ENCODE measurements around the gene MDM2. TPM values are rescaled to one million over a fixed set of nuclear protein-coding genes. Genes with fewer than 3 reads are reported as not detected.

The MDM2 gene
- total and polyA plus RNA-seq, 10 of the 15 experiments (the other 5 are each of a cell fraction or from before 2014, with no cell fraction given): 48.2 to 174 (median 85.0) TPM

GRCh38 chr12:68815232-68815927 is 7.4 kb downstream of the MDM2 start:
- ChIA-PET CTCF (interaction anchor here (1.2 to 12.4 kb wide), 3 partner anchors 16 to 92 kb away, joined by 3 to 156 read pairs (median 3); no protein-coding TSS in a partner anchor), SMC1A (ENCODE audit: uncharacterized antibody, unreplicated experiment) (interaction anchor here (0.8 to 5.0 kb wide), 7 partner anchors 15 to 456 kb away, joined by 3 to 22 read pairs (median 3); partner anchors contain the start of gene SLC35E3), POLR2A (interaction anchor here (0.5 to 0.8 kb wide), 3 partner anchors 9 to 339 kb away, joined by 3 to 5 read pairs (median 4); no protein-coding TSS in a partner anchor), RAD21 (ENCODE audit: unreplicated experiment) (interaction anchor here (0.6 to 2.1 kb wide), 2 partner anchors 20 to 456 kb away, joined by 3 to 4 read pairs; no protein-coding TSS in a partner anchor)
- 97% methylated on average over 5 of the region's 5 CpGs for WGBS (ENCODE audit: insufficient coverage, insufficient replicate concordance, low lambda C conversion rate, missing lambda C conversion rate)
- peak overlapping the region; percentile 70 for H3K4me3 ChIP-seq
- ATAC-seq (peak; percentile 35), FAIRE-seq (no peak), DNase-seq (ENCODE audit: low read depth, low spot score) (no peak)
- H3K27me3 ChIP-seq (replicated peaks in 1 of 2; ENCODE audit: control insufficient read depth in 2 of 2, insufficient read depth in 2 of 2, low read length in 1 of 2): no peaks in the 10 kb centered on the region
- peaks cover 2 to 51% of the 10 kb centered on the region in 2 experiments for H3K36me3 ChIP-seq (ENCODE audit: control insufficient read depth in 2 of 2, insufficient read depth in 2 of 2, low read length in 1 of 2)
- no peaks in the 10 kb centered on the region; the same call in 1 of the 2 replicates for H3K4me1 ChIP-seq (ENCODE audit: control insufficient read depth, insufficient read depth, low read length)
- H3K4me2 ChIP-seq (ENCODE audit: control insufficient read depth, insufficient read depth): no peak overlapping the region; the same call in none of the 2 replicates
- H4K20me1 ChIP-seq (ENCODE audit: control insufficient read depth, insufficient read depth): no peaks in the 10 kb centered on the region; the same call in 1 of the 2 replicates
- intact Hi-C loops (cut with micrococcal nuclease; ENCODE audit: unreplicated experiment) (no loop called here), in situ Hi-C loops (cut with MboI) (no loop called here)
- H3K27ac ChIP-seq (ENCODE audit: control insufficient read depth, insufficient read depth): no peak overlapping the region
- H3K9me3 ChIP-seq (replicated peaks; ENCODE audit: control insufficient read depth, insufficient read depth, low read length): no peaks in the 10 kb centered on the region
- no TSS peak for BruUV-seq (replicated peaks)
- TF ChIP-seq RCOR1 (conservative IDR thresholded peaks at IDR 0.05; ENCODE audit: low read depth, low read length): no peak
- no peak for TF ChIP-seq BRCA1 (IDR thresholded peaks at IDR 0.05; ENCODE audit: low read depth, low read length)
- TF ChIP-seq CBFB (IDR thresholded peaks at IDR 0.05; ENCODE audit: low read depth): no peak
- TF ChIP-seq POLR2AphosphoS2 (IDR thresholded peaks at IDR 0.05; ENCODE audit: low read depth, low read length): 0 out of 2 replicates have a peak, but pooled peaks have one; percentile 36
- TF ChIP-seq POLR2AphosphoS5 (IDR thresholded peaks at IDR 0.05; ENCODE audit: low read length): peak; percentile 65
- TF ChIP-seq CREM (IDR thresholded peaks at IDR 0.05; ENCODE audit: low read depth): no peak
- TF ChIP-seq POLR2A (IDR thresholded peaks at IDR 0.05; ENCODE audit: low read depth, low read length): peak; percentile 39; the same call in 1 of the 2 replicates
- no peak for TF ChIP-seq BHLHE40 (IDR thresholded peaks at IDR 0.05; ENCODE audit: borderline replicate concordance in 1 of 2, low read depth in 2 of 2, low read length in 1 of 2)
- peaks cover 79% of the 10 kb centered on the region for H3K79me2 ChIP-seq (ENCODE audit: control insufficient read depth, insufficient read depth, low read length)
- H2AFZ ChIP-seq (ENCODE audit: control insufficient read depth, low read depth, low read length): no peak overlapping the region
- H3K9ac ChIP-seq (ENCODE audit: control insufficient read depth, insufficient read depth, low read length): no peak overlapping the region

Measured in GM12878 (cell line).